ENCODE results near the gene F13A1.

The F13A1 gene

GRCh38 chr6:6319952-6320811 lies at the start of gene F13A1:
TSS of gene F13A1 (minus strand) at chr6:6320662. CDS start at chr6:6318664, 1,998 bp downstream.
- DNase-seq = no peak

DNA sequence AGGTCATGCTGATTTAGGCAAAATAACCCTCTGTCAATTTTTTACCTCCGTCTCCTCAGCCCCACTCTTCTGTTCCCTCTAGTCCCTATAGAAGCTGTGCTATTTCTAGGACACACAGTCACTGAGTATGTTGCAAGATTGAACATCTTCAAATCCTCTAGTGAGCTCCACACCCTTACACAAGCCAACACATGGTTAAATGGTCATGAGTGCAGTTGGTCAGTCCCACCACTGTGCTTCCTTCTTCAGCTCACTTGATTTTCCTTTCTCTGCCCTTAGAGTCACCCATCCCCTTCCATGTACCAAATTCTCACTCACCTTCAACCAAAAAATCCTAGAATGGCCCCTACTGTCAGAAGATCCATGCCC lies 48.2 kb upstream of the F13A1 start:
- DNase-seq = no peak

GRCh38 chr6:6368040-6368683 lies 47.7 kb upstream of the F13A1 start:
- DNase-seq = no peak

- DNase-seq = no peak
Measured at GRCh38 chr6:6366803-6367202, 46.3 kb upstream of the F13A1 start.

DNA sequence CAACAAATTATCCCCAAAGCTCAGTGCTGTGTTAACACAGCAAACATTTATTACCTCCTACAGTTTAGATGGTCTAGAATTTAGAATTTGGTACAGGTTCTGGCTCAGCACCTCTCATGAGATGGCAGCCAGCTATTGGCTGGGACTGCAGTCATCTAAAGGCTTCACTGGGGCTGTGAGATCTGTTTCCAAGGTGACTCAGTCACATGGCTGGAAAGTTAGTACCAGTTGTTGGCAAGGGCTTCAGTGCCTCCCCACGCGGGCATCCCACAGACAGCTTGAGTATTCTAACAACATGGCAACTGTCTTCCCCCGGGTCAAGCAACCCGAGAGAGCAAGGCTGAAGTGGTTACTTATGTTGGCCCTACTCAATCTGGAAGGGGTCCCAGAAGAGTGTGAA lies 44.8 kb upstream of the F13A1 start:
- DNase-seq = no peak

DNA sequence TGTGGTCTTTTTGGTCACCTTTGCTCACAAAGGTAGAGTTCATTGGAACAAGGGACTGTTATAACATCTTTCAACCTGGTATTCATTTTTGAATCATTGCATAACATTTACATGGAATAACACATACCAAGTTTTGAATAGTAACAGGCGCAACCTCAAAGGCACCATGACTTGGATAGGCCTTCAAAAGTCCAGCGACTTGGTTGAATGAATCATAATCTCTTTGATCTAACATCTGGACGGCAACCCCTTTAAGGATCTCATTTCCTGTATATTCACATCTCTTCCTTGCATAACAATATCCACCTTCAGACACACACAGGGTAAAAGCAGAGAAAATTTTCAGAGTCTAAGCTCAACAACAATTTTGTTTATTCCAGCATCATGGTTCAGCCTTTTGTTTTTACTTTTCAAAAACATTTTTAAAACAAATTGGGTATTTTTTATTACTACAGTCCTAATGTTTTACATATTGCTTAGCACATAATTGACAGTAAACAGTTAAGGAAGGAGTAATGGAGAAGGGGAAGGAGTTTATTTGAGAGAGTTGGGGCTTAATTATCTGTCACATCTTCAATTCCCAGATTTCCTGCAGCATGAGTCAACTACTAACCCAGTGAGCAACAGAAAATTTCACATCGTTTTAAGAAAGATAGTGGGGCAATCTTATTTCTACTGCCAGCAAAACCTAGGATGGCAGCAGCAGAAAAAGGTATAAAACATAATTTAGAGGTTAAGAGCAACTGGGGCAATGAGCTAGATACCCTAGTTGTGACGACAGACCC lies 41.8 kb upstream of the F13A1 start:
- no peak for DNase-seq

DNA sequence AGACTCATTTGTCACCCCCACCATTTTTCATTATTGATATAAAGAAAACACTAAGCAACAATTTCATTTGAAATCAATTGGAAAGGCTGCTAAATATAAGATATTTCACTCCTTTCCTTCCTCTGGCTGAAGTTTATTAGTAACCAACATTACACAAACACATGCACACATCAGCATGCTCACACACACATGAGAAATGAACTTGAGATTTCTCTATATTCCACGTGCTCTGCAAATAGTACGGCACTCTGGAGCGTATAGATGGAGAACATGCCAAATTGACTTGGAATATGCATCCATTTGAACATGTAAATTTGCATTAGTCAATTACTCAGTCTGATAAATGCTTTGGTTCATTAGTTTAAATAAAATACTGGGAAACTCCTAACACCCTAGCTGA lies 37.1 kb upstream of the F13A1 start:
- no peak for DNase-seq

- DNase-seq = no peak
Measured at GRCh38 chr6:6357032-6357431, 36.6 kb upstream of the F13A1 start.

GRCh38 chr6:6352772-6353171 lies 32.3 kb upstream of the F13A1 start:
- no peak for DNase-seq

GRCh38 chr6:6351511-6352025 lies 31.1 kb upstream of the F13A1 start:
- DNase-seq = no peak

DNA sequence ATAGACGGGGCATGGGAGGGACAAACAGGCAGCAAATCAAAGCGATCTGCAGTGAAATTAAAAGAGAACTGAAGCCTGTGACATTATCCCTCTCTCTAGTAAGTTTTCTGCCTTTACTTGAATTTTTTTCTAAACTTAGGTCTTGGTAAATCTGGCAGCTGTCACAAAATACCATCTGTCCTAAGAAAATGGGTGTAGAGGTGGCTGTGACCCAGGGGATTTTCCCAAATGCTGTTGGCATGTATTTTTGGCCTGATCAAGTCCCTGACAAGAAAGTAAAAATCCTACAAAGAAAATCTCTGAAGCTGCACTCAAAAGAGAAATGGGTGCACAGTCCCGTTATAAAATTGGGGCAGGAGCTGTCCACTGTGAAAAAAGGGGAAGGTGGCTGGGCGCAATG lies 30.2 kb upstream of the F13A1 start:
- no peak for DNase-seq

DNA sequence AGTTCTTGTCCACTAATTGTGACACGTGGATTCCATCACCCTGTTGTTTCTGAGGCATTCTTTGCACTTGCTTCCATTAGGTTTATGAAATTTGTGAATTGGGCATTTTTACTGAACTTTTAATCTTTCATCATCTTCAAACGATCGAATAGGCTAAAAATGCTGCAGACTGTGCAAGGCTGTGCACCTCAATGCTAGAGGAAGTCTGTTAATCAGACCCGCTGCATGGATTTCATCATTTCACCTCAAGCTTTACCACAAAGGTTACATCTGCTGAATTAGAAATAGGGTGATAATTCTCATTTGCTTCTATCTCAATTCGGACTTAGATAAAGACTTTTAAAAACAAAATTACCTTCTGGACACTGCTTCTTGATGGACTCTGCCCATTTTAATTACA lies 27.8 kb upstream of the F13A1 start:
- no peak for DNase-seq

GRCh38 chr6:6346427-6347023 lies 26.1 kb upstream of the F13A1 start:
- no peak for DNase-seq

DNA sequence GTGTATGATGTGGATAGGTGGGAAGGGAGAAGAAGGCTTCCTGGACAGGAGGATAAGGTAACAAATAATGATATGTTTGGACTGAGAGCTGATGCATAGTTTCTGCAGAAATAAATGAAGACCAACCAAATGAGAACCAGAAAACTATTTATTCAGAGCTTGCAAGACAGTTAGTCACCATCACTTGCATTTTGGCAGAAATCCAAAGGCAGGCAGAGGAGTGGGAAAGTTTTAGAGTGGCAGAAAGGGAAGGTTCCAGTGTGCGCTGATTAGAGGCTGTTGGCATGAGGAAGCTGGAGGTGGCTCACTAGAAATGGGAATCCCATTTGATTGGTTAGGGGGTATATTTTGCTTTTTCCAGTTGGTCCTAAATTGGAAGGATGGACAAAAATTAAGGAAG lies 13.0 kb upstream of the F13A1 start:
- DNase-seq = no peak

GRCh38 chr6:6332811-6333244 lies 12.4 kb upstream of the F13A1 start:
- peak in 1 of 3 experiments; percentile 22 for DNase-seq

- DNase-seq = no peak
Measured at GRCh38 chr6:6331946-6332601, 11.6 kb upstream of the F13A1 start.

DNA sequence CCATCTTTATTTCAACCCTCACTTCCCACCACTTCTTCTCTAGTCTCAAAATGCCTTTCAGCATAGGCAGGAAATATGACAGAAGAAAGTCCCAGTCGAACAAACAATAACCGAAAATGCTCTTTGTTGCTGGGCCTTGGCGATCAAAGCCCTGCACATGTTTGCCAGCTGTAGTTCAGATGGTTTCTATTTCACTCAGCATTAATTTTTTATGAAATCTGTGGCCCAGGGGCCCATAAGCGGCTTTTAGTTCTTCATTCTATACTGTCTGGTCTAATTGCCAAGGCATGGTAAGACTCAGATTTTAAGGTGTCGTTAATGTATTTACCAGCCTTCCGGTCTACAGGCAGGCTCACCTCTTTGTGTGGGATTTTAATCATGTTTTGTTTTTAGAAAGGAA lies 10.9 kb upstream of the F13A1 start:
- no peak for DNase-seq

DNA sequence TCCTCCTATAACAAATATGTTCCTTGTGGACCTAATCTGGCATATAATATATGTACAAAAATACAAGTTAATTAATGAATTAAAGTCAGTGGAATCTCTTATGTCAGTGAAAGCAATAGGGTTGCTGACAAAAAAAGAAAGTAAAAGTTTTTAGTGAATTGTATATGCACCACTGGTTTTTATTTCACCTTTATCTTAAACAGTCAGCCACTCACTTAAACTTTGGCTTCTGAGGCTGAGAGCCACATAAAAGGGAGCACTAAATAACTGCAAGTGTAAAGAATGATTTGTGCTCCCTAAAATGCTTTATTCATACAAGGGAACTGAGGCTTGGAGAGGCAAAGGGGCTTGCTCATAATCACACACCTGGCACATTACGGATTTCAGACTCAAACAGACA lies 9.9 kb upstream of the F13A1 start:
- no peak for DNase-seq

GRCh38 chr6:6328451-6328850 lies 8.0 kb upstream of the F13A1 start:
- DNase-seq = no peak

DNA sequence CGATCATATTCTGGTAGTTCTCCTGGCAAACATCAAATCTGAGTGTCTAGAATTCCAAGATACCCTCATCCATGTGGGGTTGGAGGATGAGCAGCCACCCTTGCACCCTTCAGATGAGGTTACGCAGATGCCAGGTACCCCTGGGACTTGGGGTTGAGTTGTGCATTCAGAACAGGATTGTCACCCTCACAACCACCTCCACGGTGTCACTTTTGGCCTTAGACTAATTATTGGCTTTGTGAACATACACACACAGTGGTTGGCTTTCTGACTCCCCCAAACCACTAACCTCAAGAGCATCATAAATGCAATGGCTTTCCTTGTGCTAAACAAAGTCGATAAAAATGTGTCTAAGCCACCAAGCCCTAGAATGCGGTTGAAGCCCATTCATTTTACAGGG lies 2.9 kb upstream of the F13A1 start:
- DNase-seq = no peak

DNA sequence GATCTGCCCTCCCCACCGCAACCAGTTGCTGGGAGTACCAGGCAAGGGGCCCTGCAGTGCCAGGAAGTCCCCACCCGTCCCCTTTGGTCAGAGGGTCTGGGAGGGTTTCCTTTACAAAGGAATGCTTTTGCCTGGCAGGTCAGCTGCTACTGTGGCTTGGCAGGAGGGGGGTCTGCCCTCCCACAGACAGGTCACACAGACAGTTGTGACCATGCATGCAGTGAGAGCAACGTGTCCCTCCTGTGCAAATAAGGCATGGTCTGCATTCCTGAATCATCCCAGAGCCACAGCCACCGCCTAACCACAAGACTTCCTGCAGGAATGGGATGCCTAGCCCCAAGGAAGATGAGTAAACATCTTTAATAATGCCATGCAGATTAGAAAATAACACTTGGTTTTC lies 439 bp upstream of the F13A1 start:
- DNase-seq = no peak
